Hepatic stellate cell (primary cell): ENCODE data around the gene STIM1.

Source experiments
- DNase-seq: peaks from one replicate; pipeline ENCODE4 v3.0.0; 2011; ENCODE audit warnings: low spot score

STIM1 gene

GRCh38 chr11:3952715-3953114 lies 97.3 kb downstream of the STIM1 start:
- no peak for DNase-seq

GRCh38 chr11:3953327-3953726 lies 97.9 kb downstream of the STIM1 start:
- DNase-seq = no peak

- no peak for DNase-seq
Observed at GRCh38 chr11:3954448-3955298, 99.2 kb downstream of the STIM1 start.

- no peak for DNase-seq
Observed at GRCh38 chr11:3955299-3955665, 99.8 kb downstream of the STIM1 start.

- DNase-seq = no peak
Observed at GRCh38 chr11:3956038-3956437, 100.6 kb downstream of the STIM1 start.

- DNase-seq = no peak
Observed at GRCh38 chr11:3956748-3957147, 101.3 kb downstream of the STIM1 start.

- DNase-seq = no peak
Observed at GRCh38 chr11:3957437-3957836, 102.0 kb downstream of the STIM1 start.

- DNase-seq = no peak
Observed at GRCh38 chr11:3958281-3958680, 102.8 kb downstream of the STIM1 start.

- peak; percentile 50 for DNase-seq
Observed at GRCh38 chr11:3959015-3959902, 103.8 kb downstream of the STIM1 start.

- DNase-seq = no peak
Observed at GRCh38 chr11:3959903-3960265, 104.4 kb downstream of the STIM1 start.

GRCh38 chr11:3962406-3962840 lies 107.0 kb downstream of the STIM1 start:
- DNase-seq = no peak

GRCh38 chr11:3964056-3964455 lies 108.6 kb downstream of the STIM1 start:
- DNase-seq = no peak

- no peak for DNase-seq
Observed at GRCh38 chr11:3964935-3965604, 109.6 kb downstream of the STIM1 start.

- no peak for DNase-seq
Observed at GRCh38 chr11:3967695-3968094, 112.2 kb downstream of the STIM1 start.

- no peak for DNase-seq
Observed at GRCh38 chr11:3969200-3969599, 113.7 kb downstream of the STIM1 start.

GRCh38 chr11:3969613-3970012 lies 114.1 kb downstream of the STIM1 start:
- no peak for DNase-seq

GRCh38 chr11:3970108-3970507 lies 114.6 kb downstream of the STIM1 start:
- DNase-seq = no peak

- DNase-seq = no peak
Observed at GRCh38 chr11:3971756-3972404, 116.4 kb downstream of the STIM1 start.

- no peak for DNase-seq
Observed at GRCh38 chr11:3972431-3972830, 117.0 kb downstream of the STIM1 start.

GRCh38 chr11:3977078-3977477 lies 121.6 kb downstream of the STIM1 start:
- DNase-seq = no peak

GRCh38 chr11:3981084-3981633 lies 125.7 kb downstream of the STIM1 start:
- no peak for DNase-seq

GRCh38 chr11:3982431-3982830 lies 127.0 kb downstream of the STIM1 start:
- no peak for DNase-seq
